Transverse colon (tissue), 4 donors: ENCODE measurements around the gene LAMB4.

Experiments used
- CTCF ChIP-seq, 5 experiments: fragments of 200-600 bp in 3 of 5; fragments of 450-650 bp in 2 of 5; sonication (generic) in 3 of 5; IDR thresholded peaks; 1 replicate in 2 of 5; 2 replicates in 3 of 5; pipeline ENCODE4 v1.5.1; 2016 to 2017; ENCODE audit warnings: antibody characterized with exemption in 5 of 5, inconsistent platforms in 3 of 5, mild to moderate bottlenecking in 2 of 5, moderate library complexity in 1 of 5
- EP300 ChIP-seq: sonication (generic); formaldehyde crosslinking; IDR thresholded peaks from one replicate; pipeline ENCODE4 v1.6.1; 2017; ENCODE audit warnings: antibody characterized with exemption, low read depth
- POLR2A ChIP-seq: fragments of 450-650 bp; IDR thresholded peaks from one replicate; pipeline ENCODE4 v1.6.1; 2016; ENCODE audit warnings: antibody characterized with exemption, mild to moderate bottlenecking, moderate library complexity
- POLR2AphosphoS5 ChIP-seq, 3 donors: sonication (generic); formaldehyde crosslinking; IDR thresholded peaks; one replicate each; pipeline ENCODE4 v1.6.1; 2016; ENCODE audit warnings: antibody characterized with exemption in 3 of 3

- TF ChIP-seq EP300 (no peak), CTCF (IDR thresholded peaks at IDR 0.05) (no peak), POLR2A (no peak), POLR2AphosphoS5 (IDR thresholded peaks at IDR 0.05) (no peak)
These were observed 111.5 kb downstream of the LAMB4 start for GRCh38 chr7:108018668-108019067.
